Activated T-helper 2 cell treated with anti-CD3 and anti-CD28 coated beads, Interferon-gamma antibody, Interleukin-2, Interleukin-4, amounts not matched to agents 10 μg/mL and 5 μg/mL and 100 μg/mL, durations not matched to agents 14 hours and 24 hours and 36 hours (primary cell): ENCODE results near the gene MYL12B. TPM values are rescaled to one million over a fixed set of nuclear protein-coding genes. Genes with fewer than 3 reads are reported as not detected.

ENCODE experiments used
- total RNA-seq: library from RNA; stranded (reverse); gene quantifications from 2 replicates; pipeline ENCODE4 v1.2.3, GENCODE V29; 2022

Gene MYL12B
- total RNA-seq, 1 donor from 2014 or later: 245 TPM

Other genes with a start within 250 kb of the MYL12B start
- 87.9 and 95.9 TPM in 2 replicates for gene LPIN2, start 249.0 kb upstream of the MYL12B start, total RNA-seq
- 0.62 and 2.4 TPM in 2 replicates for gene MYOM1, start 42.2 kb upstream of the MYL12B start, total RNA-seq
- 396 and 397 TPM in 2 replicates for gene MYL12A, start 14.3 kb upstream of the MYL12B start, total RNA-seq
- 53.4 and 53.5 TPM in 2 replicates for gene TGIF1, start 188.0 kb downstream of the MYL12B start, total RNA-seq